SU-DHL-6 (cell line): ENCODE results near the gene RAP1GDS1.

ENCODE experiments used
- H2AFZ ChIP-seq: fragments of 200-600 bp; sonication (generic); 2 replicates; pipeline ENCODE4 v1.6.1; 2014; ENCODE audit warnings: low read depth, mild to moderate bottlenecking, moderate library complexity, mixed read lengths, antibody characterized with exemption, low read length; ENCODE audit not compliant: severe bottlenecking
- H3F3A ChIP-seq: fragments of 200-600 bp; shearing (Covaris generic); 2 replicates; pipeline ENCODE4 v1.6.0; 2016; ENCODE audit warnings: antibody characterized with exemption, mild to moderate bottlenecking; ENCODE audit not compliant: insufficient read depth
- H3K27ac ChIP-seq: fragments of 200-600 bp; sonication (generic); 2 replicates; pipeline ENCODE4 v1.5.1; 2016; ENCODE audit warnings: low read depth, mild to moderate bottlenecking, low read length, moderate library complexity, mixed read lengths
- H3K27me3 ChIP-seq: fragments of 200-600 bp; sonication (generic), shearing (Covaris generic); 2 replicates; pipeline ENCODE4 v1.6.0; 2014; ENCODE audit warnings: mild to moderate bottlenecking, low read length
- H3K36me3 ChIP-seq: fragments of 200-600 bp; sonication (generic); 2 replicates; pipeline ENCODE4 v1.6.1; 2014; ENCODE audit warnings: mild to moderate bottlenecking, low read length, mixed read lengths
- H3K4me2 ChIP-seq: fragments of 300-600, 200-600 bp; shearing (Covaris generic), sonication (generic); 2 replicates; pipeline ENCODE4 v1.6.0; 2014; ENCODE audit warnings: low read length, low read depth, mild to moderate bottlenecking; ENCODE audit not compliant: poor library complexity, severe bottlenecking
- H3K4me3 ChIP-seq: fragments of 200-600 bp; sonication (generic); 2 replicates; pipeline ENCODE4 v1.5.1; 2014; ENCODE audit warnings: antibody characterized with exemption, low read length, mild to moderate bottlenecking, mixed read lengths; ENCODE audit not compliant: insufficient read depth, poor library complexity, severe bottlenecking
- H3K79me2 ChIP-seq: fragments of 200-600 bp; sonication (generic); 2 replicates; pipeline ENCODE4 v1.6.1; 2014; ENCODE audit warnings: mild to moderate bottlenecking, low read length, moderate library complexity; ENCODE audit not compliant: insufficient read depth
- H3K9ac ChIP-seq: fragments of 200-600 bp; sonication (generic); 2 replicates; pipeline ENCODE4 v1.7.0; 2014; ENCODE audit warnings: mild to moderate bottlenecking, low read length
- H3K9me2 ChIP-seq: fragments of 200-600 bp; sonication (generic); replicated peaks from 2 replicates; pipeline ENCODE4 v1.6.1; 2014; ENCODE audit warnings: low read length; ENCODE audit not compliant: insufficient read depth
- H3K9me3 ChIP-seq: fragments of 200-600 bp; sonication (generic); 2 replicates; pipeline ENCODE4 v1.6.1; 2014; ENCODE audit warnings: low read length, mixed read lengths; ENCODE audit not compliant: insufficient read depth
- H4K20me1 ChIP-seq: fragments of 200-600 bp; sonication (generic); 2 replicates; pipeline ENCODE4 v1.6.1; 2014; ENCODE audit warnings: low read depth, mild to moderate bottlenecking, antibody characterized with exemption, low read length, moderate library complexity, mixed read lengths
- CTCF ChIP-seq: fragments of 200-600 bp; sonication (generic); IDR thresholded peaks from one replicate; pipeline ENCODE4 v1.5.1; 2017; ENCODE audit warnings: antibody characterized with exemption, mild to moderate bottlenecking, low read length, moderate library complexity; ENCODE audit not compliant: insufficient read depth, poor library complexity, severe bottlenecking
- EZH2phosphoT487 ChIP-seq: fragments of 200-600 bp; sonication (generic), shearing (Covaris generic); conservative IDR thresholded peaks from 2 replicates; pipeline ENCODE4 v1.6.1; 2018; ENCODE audit warnings: mild to moderate bottlenecking, antibody characterized with exemption, low read length, moderate library complexity, mixed read lengths

Gene RAP1GDS1

DNA sequence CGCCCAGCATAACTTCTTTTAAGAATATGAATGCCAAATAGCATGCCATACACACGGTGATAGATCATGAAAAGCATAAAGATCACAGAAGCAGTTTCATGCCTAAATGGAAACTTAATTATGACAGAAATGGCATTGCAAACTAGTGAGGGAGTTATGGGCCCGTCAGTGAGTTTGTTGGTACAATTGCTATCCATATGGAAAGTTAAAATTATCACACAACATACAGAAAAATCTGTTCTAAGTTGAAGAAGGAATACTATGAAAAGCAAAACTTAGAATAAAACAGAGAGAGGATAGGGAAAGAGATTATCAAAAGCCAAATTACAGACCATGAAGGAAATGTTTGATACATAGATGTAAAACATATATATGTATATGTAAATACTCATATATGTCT is 30.2 kb upstream of the RAP1GDS1 start:
- Histone ChIP-seq H3F3A (no peaks in the 10 kb centered on the region), H3K27ac (no peak overlapping the region), H3K4me2 (no peak overlapping the region), H3K36me3 (no peaks in the 10 kb centered on the region), H3K9ac (no peak overlapping the region), H3K4me3 (no peak overlapping the region), H3K27me3 (no peaks in the 10 kb centered on the region), H3K9me2 (no peaks in the 10 kb centered on the region), H3K9me3 (no peaks in the 10 kb centered on the region), H4K20me1 (no peaks in the 10 kb centered on the region), H3K79me2 (no peaks in the 10 kb centered on the region), H2AFZ (no peak overlapping the region)
- TF ChIP-seq CTCF (no peak), EZH2phosphoT487 (no peak)

- Histone ChIP-seq H2AFZ (no peak overlapping the region), H3K9me3 (no peaks in the 10 kb centered on the region), H3K9ac (no peak overlapping the region), H4K20me1 (no peaks in the 10 kb centered on the region), H3K79me2 (no peaks in the 10 kb centered on the region), H3K27me3 (no peaks in the 10 kb centered on the region), H3K4me3 (no peak overlapping the region), H3F3A (no peaks in the 10 kb centered on the region), H3K9me2 (no peaks in the 10 kb centered on the region), H3K4me2 (no peak overlapping the region), H3K36me3 (no peaks in the 10 kb centered on the region), H3K27ac (no peak overlapping the region)
- TF ChIP-seq EZH2phosphoT487 (no peak), CTCF (no peak)
These were observed 29.0 kb upstream of the RAP1GDS1 start for GRCh38 chr4:98232202-98232601.

DNA sequence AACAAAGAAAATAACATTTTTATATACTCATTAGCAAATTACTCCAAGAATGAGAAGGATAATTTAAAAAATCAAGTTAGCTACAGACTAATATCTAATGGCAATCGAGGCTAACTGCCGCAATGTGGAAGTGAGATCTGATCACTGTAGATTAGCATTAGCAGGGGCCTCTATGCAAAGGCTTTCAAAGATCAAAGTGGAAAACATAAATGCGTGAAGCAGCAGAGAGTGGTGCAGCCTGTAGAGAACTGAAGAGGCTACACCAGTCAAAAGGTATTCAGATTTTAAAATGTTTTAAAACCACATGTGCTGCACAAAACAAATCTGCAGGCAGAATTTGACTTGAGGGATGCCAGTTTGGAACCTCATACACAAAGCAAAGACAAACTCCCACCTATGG is 24.0 kb upstream of the RAP1GDS1 start:
- H3K79me2 ChIP-seq = no peaks in the 10 kb centered on the region
- no peaks in the 10 kb centered on the region for H4K20me1 ChIP-seq
- H3K36me3 ChIP-seq = no peaks in the 10 kb centered on the region
- H3K9me2 ChIP-seq = no peaks in the 10 kb centered on the region
- H3K9me3 ChIP-seq = no peaks in the 10 kb centered on the region
- TF ChIP-seq CTCF (no peak), EZH2phosphoT487 (no peak)
- H3K27ac ChIP-seq = no peak overlapping the region
- H3K4me2 ChIP-seq = no peak overlapping the region
- H3K27me3 ChIP-seq = no peaks in the 10 kb centered on the region
- no peak overlapping the region for H3K9ac ChIP-seq
- H3K4me3 ChIP-seq = no peak overlapping the region
- H3F3A ChIP-seq = no peaks in the 10 kb centered on the region
- no peak overlapping the region for H2AFZ ChIP-seq

DNA sequence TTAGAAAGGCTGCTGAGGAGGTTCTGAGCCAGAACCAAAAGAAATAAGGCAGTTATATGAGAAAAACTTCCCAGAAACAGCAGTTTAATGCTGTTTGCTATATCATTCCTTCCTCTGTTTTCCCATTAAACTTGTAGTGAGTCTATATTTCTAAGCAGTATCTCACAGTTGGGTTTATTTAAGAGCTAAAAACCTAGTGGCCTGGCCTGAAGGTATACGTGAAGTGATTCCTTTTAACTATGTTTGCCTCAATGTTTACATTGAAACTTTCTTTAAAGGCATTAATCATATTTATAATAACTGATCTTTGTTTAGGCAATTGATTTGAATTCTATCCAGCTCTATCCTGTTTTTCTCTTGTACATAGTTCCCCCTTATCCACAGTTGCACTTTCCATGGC is 19.1 kb upstream of the RAP1GDS1 start:
- Histone ChIP-seq H3K4me2 (no peak overlapping the region), H3F3A (no peaks in the 10 kb centered on the region), H3K36me3 (no peaks in the 10 kb centered on the region), H3K9me3 (no peaks in the 10 kb centered on the region), H3K79me2 (no peaks in the 10 kb centered on the region), H3K9ac (no peak overlapping the region), H2AFZ (no peak overlapping the region), H4K20me1 (no peaks in the 10 kb centered on the region), H3K4me3 (no peak overlapping the region), H3K27ac (no peak overlapping the region), H3K27me3 (no peaks in the 10 kb centered on the region), H3K9me2 (no peaks in the 10 kb centered on the region)
- TF ChIP-seq EZH2phosphoT487 (no peak), CTCF (no peak)
